ENCODE data around the gene HBD. TPM values are rescaled to one million over a fixed set of nuclear protein-coding genes. Genes with fewer than 3 reads are reported as not detected.

The HBD gene
- total RNA-seq, 1 experiment from 2014 or later = not detected

- Histone ChIP-seq H3F3A (ENCODE audit: insufficient read depth, low read depth) (0 out of 2 replicates have a peak, but pooled peaks cover 3% of the 10 kb centered on the region), H3K27ac (no peak overlapping the region; the same call in 1 of the 2 replicates), H2AFZ (no peak overlapping the region), H3K79me2 (ENCODE audit: low read depth) (no peaks in the 10 kb centered on the region), H3K9me2 (ENCODE audit: insufficient read depth) (no peaks in the 10 kb centered on the region), H3K4me2 (no peak overlapping the region), H3K9me3 (ENCODE audit: insufficient read depth, low read depth) (no peaks in the 10 kb centered on the region), H3K4me3 (no peak overlapping the region), H3K4me1 (replicated peaks; ENCODE audit: insufficient read depth) (peaks cover 7% of the 10 kb centered on the region), H3K27me3 (ENCODE audit: insufficient read depth, low read depth) (no peaks in the 10 kb centered on the region), H4K20me1 (ENCODE audit: insufficient read depth) (no peaks in the 10 kb centered on the region), H3K36me3 (ENCODE audit: low read depth) (no peaks in the 10 kb centered on the region)
- TF ChIP-seq EZH2 (IDR thresholded peaks at IDR 0.05; ENCODE audit: low read depth) = no peak
- TF ChIP-seq, protein P1, sequence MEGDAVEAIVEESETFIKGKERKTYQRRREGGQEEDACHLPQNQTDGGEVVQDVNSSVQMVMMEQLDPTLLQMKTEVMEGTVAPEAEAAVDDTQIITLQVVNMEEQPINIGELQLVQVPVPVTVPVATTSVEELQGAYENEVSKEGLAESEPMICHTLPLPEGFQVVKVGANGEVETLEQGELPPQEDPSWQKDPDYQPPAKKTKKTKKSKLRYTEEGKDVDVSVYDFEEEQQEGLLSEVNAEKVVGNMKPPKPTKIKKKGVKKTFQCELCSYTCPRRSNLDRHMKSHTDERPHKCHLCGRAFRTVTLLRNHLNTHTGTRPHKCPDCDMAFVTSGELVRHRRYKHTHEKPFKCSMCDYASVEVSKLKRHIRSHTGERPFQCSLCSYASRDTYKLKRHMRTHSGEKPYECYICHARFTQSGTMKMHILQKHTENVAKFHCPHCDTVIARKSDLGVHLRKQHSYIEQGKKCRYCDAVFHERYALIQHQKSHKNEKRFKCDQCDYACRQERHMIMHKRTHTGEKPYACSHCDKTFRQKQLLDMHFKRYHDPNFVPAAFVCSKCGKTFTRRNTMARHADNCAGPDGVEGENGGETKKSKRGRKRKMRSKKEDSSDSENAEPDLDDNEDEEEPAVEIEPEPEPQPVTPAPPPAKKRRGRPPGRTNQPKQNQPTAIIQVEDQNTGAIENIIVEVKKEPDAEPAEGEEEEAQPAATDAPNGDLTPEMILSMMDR (conservative IDR thresholded peaks at IDR 0.05) = no peak
- intact Hi-C loops (cut with micrococcal nuclease; ENCODE audit: unreplicated experiment) = no loop called here
- ChIA-PET POLR2A (ENCODE audit: unreplicated experiment) (no interaction called here), CTCF (no interaction called here)
- BruUV-seq (replicated peaks) = no TSS peak
- DNase-seq = no peak
Measured at GRCh38 chr11:5279471-5280090, 45.3 kb upstream of the HBD start.

- Histone ChIP-seq H4K20me1 (ENCODE audit: insufficient read depth) (no peaks in the 10 kb centered on the region), H3K4me1 (replicated peaks; ENCODE audit: insufficient read depth) (peaks cover 7% of the 10 kb centered on the region), H3K27ac (no peak overlapping the region), H3K9me2 (ENCODE audit: insufficient read depth) (no peaks in the 10 kb centered on the region), H2AFZ (no peak overlapping the region), H3F3A (ENCODE audit: insufficient read depth, low read depth) (0 out of 2 replicates have a peak, but pooled peaks cover 3% of the 10 kb centered on the region), H3K4me3 (no peak overlapping the region), H3K27me3 (ENCODE audit: insufficient read depth, low read depth) (no peaks in the 10 kb centered on the region), H3K36me3 (ENCODE audit: low read depth) (no peaks in the 10 kb centered on the region), H3K9me3 (ENCODE audit: insufficient read depth, low read depth) (no peaks in the 10 kb centered on the region), H3K79me2 (ENCODE audit: low read depth) (no peaks in the 10 kb centered on the region), H3K4me2 (no peak overlapping the region)
- ChIA-PET CTCF (interaction anchor here (0.6 kb wide), 1 partner anchor 40 kb away, joined by 4 read pairs; no protein-coding TSS in a partner anchor), POLR2A (ENCODE audit: unreplicated experiment) (no interaction called here)
- TF ChIP-seq, protein P1 (conservative IDR thresholded peaks at IDR 0.05) = no peak
- TF ChIP-seq EZH2 (IDR thresholded peaks at IDR 0.05; ENCODE audit: low read depth) = no peak
- intact Hi-C loops (cut with micrococcal nuclease; ENCODE audit: unreplicated experiment) = no loop called here
- no TSS peak for BruUV-seq (replicated peaks)
- no peak for DNase-seq
Measured at GRCh38 chr11:5277807-5278382, 43.6 kb upstream of the HBD start.

DNA sequence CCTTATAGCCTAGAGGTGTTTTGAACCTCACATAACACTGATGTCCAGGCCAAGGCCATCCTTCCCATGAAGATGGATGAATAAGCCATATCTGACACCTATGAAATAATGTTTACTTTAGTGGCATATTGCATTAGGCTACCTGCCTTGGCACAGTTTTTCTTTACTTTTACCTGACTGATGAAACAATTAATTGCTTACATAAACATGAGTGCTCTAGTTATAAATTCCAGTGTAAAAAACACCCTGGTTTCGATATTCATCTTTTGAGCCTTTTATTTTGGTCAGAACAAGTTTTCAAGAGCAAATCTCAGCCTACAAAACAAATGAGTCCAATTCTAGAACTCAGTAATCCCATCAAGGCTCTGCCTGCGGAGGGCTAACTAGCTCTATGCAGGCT, 42.4 kb upstream of the HBD start:
- Histone ChIP-seq H3K27me3 (ENCODE audit: insufficient read depth, low read depth) (no peaks in the 10 kb centered on the region), H3K4me3 (no peak overlapping the region), H3K79me2 (ENCODE audit: low read depth) (no peaks in the 10 kb centered on the region), H3K4me2 (no peak overlapping the region), H3F3A (ENCODE audit: insufficient read depth, low read depth) (0 out of 2 replicates have a peak, but pooled peaks cover 3% of the 10 kb centered on the region), H2AFZ (no peak overlapping the region), H3K9me2 (ENCODE audit: insufficient read depth) (no peaks in the 10 kb centered on the region), H3K36me3 (ENCODE audit: low read depth) (no peaks in the 10 kb centered on the region), H3K9me3 (ENCODE audit: insufficient read depth, low read depth) (no peaks in the 10 kb centered on the region), H4K20me1 (ENCODE audit: insufficient read depth) (no peaks in the 10 kb centered on the region), H3K27ac (no peak overlapping the region), H3K4me1 (replicated peaks; ENCODE audit: insufficient read depth) (peaks cover 7% of the 10 kb centered on the region)
- CTCF ChIA-PET = interaction anchor here (0.7 kb wide), 1 partner anchor 105 kb away, joined by 8 read pairs; no protein-coding TSS in a partner anchor
- intact Hi-C loops (cut with micrococcal nuclease; ENCODE audit: unreplicated experiment) = no loop called here
- TF ChIP-seq EZH2 (IDR thresholded peaks at IDR 0.05; ENCODE audit: low read depth) = no peak
- no peak for DNase-seq
- BruUV-seq (replicated peaks) = no TSS peak
- POLR2A ChIA-PET (ENCODE audit: unreplicated experiment) = no interaction called here

All from PC-9 (cell line).